Heart left ventricle (tissue), 16 donors: ENCODE results near the gene BRMS1L. TPM values are rescaled to one million over a fixed set of nuclear protein-coding genes. Genes with fewer than 3 reads are reported as not detected.

ENCODE experiments used
- ATAC-seq, 4 donors: fragments of 200-7000 bp; cut with Tn5 transposase; one replicate each; pipeline ENCODE4 v1.9.1; 2020 to 2022; ENCODE audit warnings: moderate library complexity in 4 of 4, mild to moderate bottlenecking in 3 of 4, moderate number of reproducible peaks in 1 of 4
- DNase-seq, 5 donors: peaks; one replicate each; pipeline ENCODE4 v3.0.0-alpha.2; 2020
- H3K27ac ChIP-seq, 12 donors: fragments of 200-600 bp; sonication (generic) in 4 of 12; one replicate each; pipeline versions ENCODE4 v1.5.0 to v1.8.0; 2016 to 2022; ENCODE audit warnings: mild to moderate bottlenecking in 2 of 12
- H3K27me3 ChIP-seq, 9 donors: fragments of 200-600 bp; sonication (generic) in 2 of 9; one replicate each; pipeline versions ENCODE4 v1.5.1 to v1.8.0; 2016 to 2022; ENCODE audit warnings: mild to moderate bottlenecking in 3 of 9
- H3K36me3 ChIP-seq, 9 donors: fragments of 200-600 bp; sonication (generic) in 2 of 9; one replicate each; pipeline versions ENCODE4 v1.5.0 to v1.8.0; 2018 to 2022; ENCODE audit warnings: mild to moderate bottlenecking in 2 of 9
- H3K4me1 ChIP-seq, 12 donors: fragments of 200-600 bp; sonication (generic) in 4 of 12; one replicate each; pipeline versions ENCODE4 v1.5.0 to v1.8.0; 2016 to 2022; ENCODE audit warnings: mild to moderate bottlenecking in 3 of 12
- H3K4me3 ChIP-seq, 12 donors: fragments of 200-600 bp; sonication (generic) in 4 of 12; one replicate each; pipeline versions ENCODE4 v1.5.0 to v1.8.0; 2017 to 2022; ENCODE audit warnings: mild to moderate bottlenecking in 9 of 12, moderate library complexity in 4 of 12
- H3K9me3 ChIP-seq, 12 donors: fragments of 200-600 bp; sonication (generic) in 4 of 12; one replicate each; pipeline versions ENCODE4 v1.5.0 to v1.8.0; 2016 to 2022; ENCODE audit warnings: mild to moderate bottlenecking in 1 of 12
- POLR2A ChIP-seq, 2 donors: fragments of 450-650 bp; IDR thresholded peaks; one replicate each; pipeline ENCODE4 v1.6.1; 2017; ENCODE audit warnings: antibody characterized with exemption in 2 of 2, mild to moderate bottlenecking in 2 of 2, moderate library complexity in 2 of 2
- WGBS, 4 donors: extraction: QIAGEN DNeasy Blood & Tissue Kit in 2 of 4; methylation state at CpG; one replicate each; pipeline versions ENCODE4 v1.1.5 to v1.1.7; 2013 to 2018; 5-methylcytosine and 5-hydroxymethylcytosine counted together
- intact Hi-C, 10 donors: fragments of 100-400 bp; cut with DNase I; formaldehyde crosslinking; loops; one replicate each; pipeline versions ENCODE4 v1.11.1 to v1.14.2; 2022
- polyA plus RNA-seq, 2 donors: library from polyadenylated mRNA; stranded (reverse); fragments of 200-250 nt; gene quantifications; one replicate each; pipeline ENCODE4 v1.2.3, GENCODE V29; 2013
- total RNA-seq, 9 donors: library from RNA; depleted of rRNA in 2 of 9; stranded (reverse); fragments of >200 nt in 2 of 9; fragmentation: NEBNext Ultra II Directional in 3 of 9; extraction: Animal tissue kit (Norgen Biotek cat#: 25700) in 3 of 9; gene quantifications; one replicate each; pipeline versions ENCODE4 v1.1.0 to v1.2.4, GENCODE V29; 2016 to 2023
- TF ChIP-seq, protein P1 (sequence below), 12 donors: fragments of 200-600 bp; sonication (generic) in 4 of 12; IDR thresholded peaks; one replicate each; pipeline versions ENCODE4 v1.5.0 to v1.8.0; 2018 to 2022; ENCODE audit warnings: antibody characterized with exemption in 12 of 12, mild to moderate bottlenecking in 5 of 12
- donor health status: ischemic (EF 13 %, LVEDD 7.1; RV severe dilation, severe dysfunction).
- donor health status: healthy with polysubstance abuse.
- donor health status: DM: no; HTN: yes; CAD: no.
- donor health status: DM: no; HTN: no; CAD: no.
- donor health status: ischemic (EF 25% LVEDD 6.9; RV normal size, moderate dysfunction).
- donor health status: ischemic (EF 25% LVEDD 5.7; RV mildly dilated, moderate dysfunction).
- donor health status: healthy.
- donor health status: DM: yes; HTN: yes; CAD: no.
- donor health status: ischemic (EF 35%, LVEDD 5.7; RV mildly dilated, moderate dysfunction).
- donor health status: nonischemic (EF 11% LVEDD 7.7; RV severe dilation, severe dysfunction).
- donor health status: DM: yes; HTN: yes; CAD: no.
- donor health status: PGD.
- donor health status: ischemic (EF 29% LVEDD 5.4; RV normal size, mild dysfunction).
- donor health status: nonischemic (EF 23%, LVEDD 6.1; RV moderate dilation, normal function).

BRMS1L gene
- total and polyA plus RNA-seq, 11 donors: 3.4 to 14.8 (median 11.1) TPM

DNA sequence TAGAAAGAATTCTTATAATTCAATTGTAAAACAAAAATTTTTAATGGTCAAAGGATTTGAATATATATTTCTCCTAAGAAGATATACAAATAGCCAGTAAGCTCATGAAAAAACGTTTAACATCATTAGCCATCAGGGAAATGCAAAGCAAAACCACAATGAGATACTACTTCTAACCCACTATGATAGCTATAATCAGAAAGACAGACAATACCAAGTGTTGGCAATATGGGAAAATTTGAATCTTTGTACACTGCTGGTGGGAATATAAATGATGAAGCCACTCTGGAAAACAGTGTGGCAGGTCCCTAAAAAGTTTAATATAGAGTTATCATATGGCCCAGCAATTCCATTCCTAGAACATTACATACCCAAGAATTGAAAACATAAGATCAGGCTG, 42.4 kb upstream of the BRMS1L start:
- H3K36me3 ChIP-seq: no peaks in the 10 kb centered on the region
- TF ChIP-seq, protein P1, sequence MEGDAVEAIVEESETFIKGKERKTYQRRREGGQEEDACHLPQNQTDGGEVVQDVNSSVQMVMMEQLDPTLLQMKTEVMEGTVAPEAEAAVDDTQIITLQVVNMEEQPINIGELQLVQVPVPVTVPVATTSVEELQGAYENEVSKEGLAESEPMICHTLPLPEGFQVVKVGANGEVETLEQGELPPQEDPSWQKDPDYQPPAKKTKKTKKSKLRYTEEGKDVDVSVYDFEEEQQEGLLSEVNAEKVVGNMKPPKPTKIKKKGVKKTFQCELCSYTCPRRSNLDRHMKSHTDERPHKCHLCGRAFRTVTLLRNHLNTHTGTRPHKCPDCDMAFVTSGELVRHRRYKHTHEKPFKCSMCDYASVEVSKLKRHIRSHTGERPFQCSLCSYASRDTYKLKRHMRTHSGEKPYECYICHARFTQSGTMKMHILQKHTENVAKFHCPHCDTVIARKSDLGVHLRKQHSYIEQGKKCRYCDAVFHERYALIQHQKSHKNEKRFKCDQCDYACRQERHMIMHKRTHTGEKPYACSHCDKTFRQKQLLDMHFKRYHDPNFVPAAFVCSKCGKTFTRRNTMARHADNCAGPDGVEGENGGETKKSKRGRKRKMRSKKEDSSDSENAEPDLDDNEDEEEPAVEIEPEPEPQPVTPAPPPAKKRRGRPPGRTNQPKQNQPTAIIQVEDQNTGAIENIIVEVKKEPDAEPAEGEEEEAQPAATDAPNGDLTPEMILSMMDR (IDR thresholded peaks at IDR 0.05): no peak
- no peak for TF ChIP-seq POLR2A (IDR thresholded peaks at IDR 0.05)
- no peak for DNase-seq
- ATAC-seq: no peak
- H3K27ac ChIP-seq: no peak overlapping the region
- peaks cover 0 to 6% (median 0%) of the 10 kb centered on the region in 12 donors for H3K4me1 ChIP-seq
- 47 to 64% (median 51%) methylated on average over 1 of the region's 1 CpG for WGBS, 4 donors
- no peak overlapping the region for H3K4me3 ChIP-seq
- H3K9me3 ChIP-seq: peaks cover 0 to 31% (median 18%) of the 10 kb centered on the region in 12 donors
- no peaks in the 10 kb centered on the region for H3K27me3 ChIP-seq
- intact Hi-C loops: no loop called here

- 86 to 93% (median 89%) methylated on average over 2 of the region's 2 CpGs for WGBS, 4 donors
- no peak for DNase-seq
- TF ChIP-seq POLR2A (IDR thresholded peaks at IDR 0.05): no peak
- TF ChIP-seq, protein P1 (IDR thresholded peaks at IDR 0.05): no peak
- H3K4me3 ChIP-seq: no peak overlapping the region
- H3K27me3 ChIP-seq: no peaks in the 10 kb centered on the region
- H3K27ac ChIP-seq: no peak overlapping the region
- H3K4me1 ChIP-seq: peaks cover 0 to 6% (median 0%) of the 10 kb centered on the region in 12 donors
- ATAC-seq: no peak
- no peaks in the 10 kb centered on the region for H3K36me3 ChIP-seq
- H3K9me3 ChIP-seq: peaks cover 0 to 6% (median 1%) of the 10 kb centered on the region in 12 donors
- intact Hi-C loops: no loop called here
Observed at GRCh38 chr14:35786856-35787255, 39.3 kb upstream of the BRMS1L start.

DNA sequence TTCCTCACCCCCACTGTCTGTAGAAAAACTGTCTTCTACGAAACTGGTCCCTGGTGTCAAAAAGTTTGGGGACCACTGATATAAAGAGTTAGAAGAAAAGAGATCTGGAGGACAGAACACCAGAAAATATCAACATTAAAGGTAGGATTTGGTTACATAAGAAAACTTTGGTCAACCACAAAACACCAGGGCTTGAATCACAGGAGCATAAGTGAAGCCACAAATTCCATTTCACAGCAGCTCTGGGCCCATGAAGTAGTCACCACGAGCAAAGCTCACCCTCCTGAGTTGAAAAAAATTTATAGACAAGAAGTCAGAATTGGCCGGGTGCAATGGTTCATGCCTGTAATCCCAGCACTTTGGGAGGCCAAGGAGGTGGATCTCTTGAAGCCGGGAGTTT, 36.5 kb upstream of the BRMS1L start:
- Histone ChIP-seq H3K9me3 (no peaks in the 10 kb centered on the region), H3K27ac (no peak overlapping the region), H3K4me3 (no peak overlapping the region), H3K36me3 (no peaks in the 10 kb centered on the region), H3K27me3 (no peaks in the 10 kb centered on the region), H3K4me1 (peaks cover 0 to 6% (median 0%) of the 10 kb centered on the region in 12 donors)
- intact Hi-C loops: no loop called here
- DNase-seq: no peak
- ATAC-seq: no peak
- 93 to 96% (median 95%) methylated on average over 4 of the region's 4 CpGs for whole genome bisulfite sequencing, 4 donors
- TF ChIP-seq, protein P1 (IDR thresholded peaks at IDR 0.05): no peak
- no peak for TF ChIP-seq POLR2A (IDR thresholded peaks at IDR 0.05)

DNA sequence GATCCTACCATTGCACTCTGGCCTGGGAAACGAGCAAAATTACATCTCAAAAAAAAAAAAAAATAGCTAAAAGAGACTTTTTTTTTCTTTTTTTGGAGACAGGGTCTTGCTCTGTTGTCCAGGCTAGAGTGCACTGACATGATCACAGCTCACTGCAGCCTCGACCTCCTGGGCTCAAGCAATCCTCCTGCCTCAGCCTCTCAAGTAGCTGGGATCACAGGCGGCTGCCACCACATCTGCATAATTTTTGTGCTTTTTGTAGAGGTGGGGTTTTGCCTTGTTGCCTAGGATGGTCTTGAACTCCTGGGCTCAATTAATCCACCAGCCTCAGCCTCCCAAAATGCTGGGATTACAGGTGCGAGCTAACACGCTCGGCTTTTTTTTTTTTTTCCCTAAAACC, 28.3 kb upstream of the BRMS1L start:
- no peak overlapping the region for H3K4me3 ChIP-seq
- H3K36me3 ChIP-seq: no peaks in the 10 kb centered on the region
- WGBS, 4 donors: 94 to 98% (median 96%) methylated on average over 6 of the region's 6 CpGs
- H3K27me3 ChIP-seq: no peaks in the 10 kb centered on the region
- intact Hi-C loops: no loop called here
- DNase-seq: no peak
- H3K9me3 ChIP-seq: no peaks in the 10 kb centered on the region
- no peak for ATAC-seq
- TF ChIP-seq POLR2A (IDR thresholded peaks at IDR 0.05): no peak
- TF ChIP-seq, protein P1 (IDR thresholded peaks at IDR 0.05): no peak
- peaks cover 0 to 19% (median 2%) of the 10 kb centered on the region in 12 donors for H3K4me1 ChIP-seq
- H3K27ac ChIP-seq: no peak overlapping the region
